ENCODE data around the gene TMEM30A. TPM values are rescaled to one million over a fixed set of nuclear protein-coding genes. Genes with fewer than 3 reads are reported as not detected.
A peak's percentile ranks its signal among the peaks of the same experiment; 100 is the strongest.

TMEM30A gene
- total and polyA plus RNA-seq, 2 donors (not counting 3 experiments of a cell fraction or from before 2014, with no cell fraction given): 42.2 to 197 TPM

DNA sequence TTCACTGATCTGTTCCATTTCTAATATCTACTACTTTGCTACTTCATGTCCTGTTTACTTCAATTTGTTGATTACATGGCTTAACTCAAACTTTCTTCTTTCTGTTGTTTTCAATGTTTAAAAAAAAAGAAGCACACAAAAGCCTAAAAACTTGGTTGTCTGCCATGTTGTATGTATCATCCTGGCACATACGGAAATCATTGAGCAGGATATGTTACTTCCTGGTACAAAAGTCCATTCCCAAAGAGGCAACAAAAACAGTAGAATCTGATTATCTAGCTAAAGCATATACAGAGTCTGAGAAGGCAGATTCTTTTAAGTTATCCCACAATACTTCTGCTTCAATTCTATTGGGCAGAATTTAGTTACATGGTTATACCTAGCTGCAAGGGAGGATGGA lies 64.2 kb downstream of the TMEM30A start:
- Histone ChIP-seq H3K27me3 (ENCODE audit: control insufficient read depth in 2 of 2, insufficient read depth in 2 of 2, low read length in 2 of 2) (peaks cover 4 to 10% of the 10 kb centered on the region in 2 experiments), H2AFZ (ENCODE audit: low read depth, low read length) (no peak overlapping the region), H3K27ac (ENCODE audit: insufficient read depth, low read depth, low read length) (no peak overlapping the region), H3K4me3 (replicated peaks in 1 of 3; ENCODE audit: insufficient read depth in 1 of 3, low read depth in 1 of 3, low read length in 3 of 3) (no peak overlapping the region), H3K79me2 (ENCODE audit: control insufficient read depth, insufficient read depth, low read length) (no peaks in the 10 kb centered on the region), H3K36me3 (ENCODE audit: control insufficient read depth in 2 of 2, extremely low read depth in 1 of 2, insufficient read depth in 2 of 2, low read length in 2 of 2) (no peaks in the 10 kb centered on the region), H3K9ac (replicated peaks; ENCODE audit: extremely low read depth, insufficient read depth, low read length) (no peak overlapping the region), H3K4me2 (ENCODE audit: insufficient read depth, low read length) (no peak overlapping the region), H3K9me3 (replicated peaks; ENCODE audit: control insufficient read depth, insufficient read depth, low read length) (no peaks in the 10 kb centered on the region), H3K9me1 (replicated peaks; ENCODE audit: control insufficient read depth, extremely low read depth, insufficient read depth, low read length) (no peaks in the 10 kb centered on the region), H4K20me1 (replicated peaks; ENCODE audit: control insufficient read depth, extremely low read depth, insufficient read depth, low read length) (no peaks in the 10 kb centered on the region), H3K4me1 (ENCODE audit: control insufficient read depth, extremely low read depth, insufficient read depth, low read length) (peaks cover 5% of the 10 kb centered on the region)
- dilution Hi-C loops (cut with MboI; ENCODE audit: extremely low pct_ligation_motif_present, low sequenced_read_pairs) (no loop called here), intact Hi-C loops (cut with micrococcal nuclease) (no loop called here)
- BruUV-seq (replicated peaks): no TSS peak
- TF ChIP-seq POLR2AphosphoS5 (IDR thresholded peaks at IDR 0.05; ENCODE audit: insufficient read depth, low read depth, low read length): no peak
- no peak for TF ChIP-seq POLR2A (IDR thresholded peaks at IDR 0.05; ENCODE audit: low read depth, low read length)
- TF ChIP-seq MYC (IDR thresholded peaks at IDR 0.05; ENCODE audit: low read depth, low read length): no peak
- peak; percentile 14 for TF ChIP-seq FOS (IDR thresholded peaks at IDR 0.05; ENCODE audit: borderline replicate concordance, insufficient read depth, low read length)
- FAIRE-seq: no peak
- POLR2A ChIA-PET: no interaction called here
- CTCF ChIA-PET: interaction anchor here (0.6 to 2.3 kb wide), 5 partner anchors 9 to 1481 kb away, joined by 3 to 41 read pairs (median 5); no protein-coding TSS in a partner anchor
- DNase-seq (ENCODE audit: low read depth, low spot score): peak; percentile 30

DNA sequence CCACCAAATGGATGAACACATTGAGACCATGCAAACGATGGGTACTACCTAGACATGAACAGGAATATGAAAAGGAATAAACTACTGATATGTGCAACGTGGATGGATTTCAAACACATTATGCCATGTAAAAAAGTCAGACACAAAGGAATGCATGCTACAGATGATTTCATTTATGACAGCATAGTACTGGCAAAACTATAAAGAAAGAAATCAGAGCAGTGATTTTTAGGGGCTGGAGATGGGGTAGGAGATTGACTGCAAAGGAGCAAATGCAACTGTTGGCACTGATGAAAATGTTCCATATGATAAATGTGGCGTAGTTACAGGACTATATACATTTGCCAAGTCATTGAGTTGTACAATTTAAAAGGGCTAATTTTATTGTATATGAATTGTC lies 65.3 kb downstream of the TMEM30A start:
- no peaks in the 10 kb centered on the region for H3K9me1 ChIP-seq (replicated peaks; ENCODE audit: control insufficient read depth, extremely low read depth, insufficient read depth, low read length)
- DNase-seq (ENCODE audit: low read depth, low spot score) (no peak), FAIRE-seq (no peak)
- H3K27me3 ChIP-seq (ENCODE audit: control insufficient read depth in 2 of 2, insufficient read depth in 2 of 2, low read length in 2 of 2): peaks cover 0 to 8% of the 10 kb centered on the region in 2 experiments
- ChIA-PET POLR2A (no interaction called here), CTCF (interaction anchor here (2.3 kb wide), 1 partner anchor 9 kb away, joined by 41 read pairs; no protein-coding TSS in a partner anchor)
- H3K79me2 ChIP-seq (ENCODE audit: control insufficient read depth, insufficient read depth, low read length): no peaks in the 10 kb centered on the region
- intact Hi-C loops (cut with micrococcal nuclease) (no loop called here), dilution Hi-C loops (cut with MboI; ENCODE audit: extremely low pct_ligation_motif_present, low sequenced_read_pairs) (no loop called here)
- H4K20me1 ChIP-seq (replicated peaks; ENCODE audit: control insufficient read depth, extremely low read depth, insufficient read depth, low read length): no peaks in the 10 kb centered on the region
- no TSS peak for BruUV-seq (replicated peaks)
- no peak overlapping the region for H3K4me2 ChIP-seq (ENCODE audit: insufficient read depth, low read length)
- no peaks in the 10 kb centered on the region for H3K36me3 ChIP-seq (ENCODE audit: control insufficient read depth in 2 of 2, extremely low read depth in 1 of 2, insufficient read depth in 2 of 2, low read length in 2 of 2)
- peaks cover 5% of the 10 kb centered on the region for H3K4me1 ChIP-seq (ENCODE audit: control insufficient read depth, extremely low read depth, insufficient read depth, low read length)
- H3K9ac ChIP-seq (replicated peaks; ENCODE audit: extremely low read depth, insufficient read depth, low read length): no peak overlapping the region
- H3K4me3 ChIP-seq (replicated peaks in 1 of 3; ENCODE audit: insufficient read depth in 1 of 3, low read depth in 1 of 3, low read length in 3 of 3): no peak overlapping the region
- no peak overlapping the region for H3K27ac ChIP-seq (ENCODE audit: insufficient read depth, low read depth, low read length)
- no peaks in the 10 kb centered on the region for H3K9me3 ChIP-seq (replicated peaks; ENCODE audit: control insufficient read depth, insufficient read depth, low read length)
- no peak overlapping the region for H2AFZ ChIP-seq (ENCODE audit: low read depth, low read length)
- no peak for TF ChIP-seq POLR2AphosphoS5 (IDR thresholded peaks at IDR 0.05; ENCODE audit: insufficient read depth, low read depth, low read length)
- TF ChIP-seq POLR2A (IDR thresholded peaks at IDR 0.05; ENCODE audit: low read depth, low read length): no peak
- TF ChIP-seq GATA2 (IDR thresholded peaks at IDR 0.05; ENCODE audit: insufficient read depth, insufficient read length, low read depth, low read length): no peak
- TF ChIP-seq CTCF (IDR thresholded peaks at IDR 0.05; ENCODE audit: extremely low read depth in 1 of 2, insufficient read depth in 1 of 2, low read depth in 1 of 2, low read length in 2 of 2): no peak
- no peak for TF ChIP-seq MYC (IDR thresholded peaks at IDR 0.05; ENCODE audit: low read depth, low read length)
- no peak for TF ChIP-seq JUN (IDR thresholded peaks at IDR 0.05; ENCODE audit: borderline replicate concordance, insufficient read depth, insufficient read length, low read depth)
- no peak for TF ChIP-seq FOS (IDR thresholded peaks at IDR 0.05; ENCODE audit: borderline replicate concordance, insufficient read depth, low read length)
- no peak for TF ChIP-seq EZH2 (IDR thresholded peaks at IDR 0.05; ENCODE audit: borderline replicate concordance, low read depth, low read length, severe bottlenecking)
- no peak for TF ChIP-seq MAX (IDR thresholded peaks at IDR 0.05; ENCODE audit: insufficient read depth, insufficient read length)

Measured in endothelial cell of umbilical vein (primary cell).